Measurements from ENCODE around the gene ZNF488. TPM values are rescaled to one million over a fixed set of nuclear protein-coding genes. Genes with fewer than 3 reads are reported as not detected.

The ZNF488 gene
- total and polyA plus RNA-seq, 2 donors (not counting 1 experiment from before 2014, with no cell fraction given) = 0.07 TPM; not detected in 1

DNA sequence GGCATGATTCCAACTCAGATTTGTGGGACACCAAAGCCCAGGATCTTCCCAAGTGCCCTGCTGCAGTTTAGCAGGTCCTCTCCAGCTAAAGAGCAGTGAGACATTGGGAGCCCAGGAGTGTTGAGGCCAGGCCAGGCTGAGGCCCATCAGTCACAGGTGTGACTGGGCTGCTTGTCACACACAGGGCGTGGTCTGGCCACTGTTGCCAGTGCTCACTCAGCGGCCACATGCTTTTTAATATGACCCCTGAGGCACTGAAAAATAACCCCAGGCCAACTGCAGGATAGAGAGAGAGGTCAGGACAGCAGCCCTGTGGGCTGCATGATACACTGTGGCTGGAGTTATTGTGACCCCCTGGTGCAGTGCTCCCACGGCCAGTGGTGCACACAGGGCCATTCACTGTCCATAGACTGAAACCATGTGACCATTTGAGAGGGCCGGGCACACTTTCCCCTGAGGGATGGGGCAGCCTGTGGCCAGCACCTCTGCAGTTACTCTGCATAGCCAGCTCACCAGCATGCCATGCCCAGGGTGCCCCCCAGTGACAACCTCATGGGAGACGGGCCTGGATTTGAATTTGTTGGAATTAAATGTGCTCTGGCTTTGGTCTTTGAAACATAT lies 57.7 kb downstream of the ZNF488 start:
- H3K27me3 ChIP-seq (ENCODE audit: control insufficient read depth, insufficient read depth, low read length) = peaks cover 2% of the 10 kb centered on the region
- no peaks in the 10 kb centered on the region for H4K20me1 ChIP-seq (ENCODE audit: control insufficient read depth, extremely low read depth, insufficient read depth, low read length)
- no peak for DNase-seq (ENCODE audit: low read depth in 2 of 2)
- no peak overlapping the region for H3K27ac ChIP-seq (ENCODE audit: insufficient read depth, low read length)
- no peaks in the 10 kb centered on the region for H3K9me3 ChIP-seq (ENCODE audit: control insufficient read depth, insufficient read depth, low read depth, low read length)
- H3K4me2 ChIP-seq (ENCODE audit: extremely low read depth, insufficient read depth, low read length) = no peak overlapping the region
- no peak overlapping the region for H3K9ac ChIP-seq (ENCODE audit: insufficient read depth, low read length)
- H3K36me3 ChIP-seq (ENCODE audit: control insufficient read depth, insufficient read depth, low read length) = no peaks in the 10 kb centered on the region
- no peak for TF ChIP-seq EZH2 (IDR thresholded peaks at IDR 0.05; ENCODE audit: low read length, missing control alignments)
- TF ChIP-seq, protein P1, sequence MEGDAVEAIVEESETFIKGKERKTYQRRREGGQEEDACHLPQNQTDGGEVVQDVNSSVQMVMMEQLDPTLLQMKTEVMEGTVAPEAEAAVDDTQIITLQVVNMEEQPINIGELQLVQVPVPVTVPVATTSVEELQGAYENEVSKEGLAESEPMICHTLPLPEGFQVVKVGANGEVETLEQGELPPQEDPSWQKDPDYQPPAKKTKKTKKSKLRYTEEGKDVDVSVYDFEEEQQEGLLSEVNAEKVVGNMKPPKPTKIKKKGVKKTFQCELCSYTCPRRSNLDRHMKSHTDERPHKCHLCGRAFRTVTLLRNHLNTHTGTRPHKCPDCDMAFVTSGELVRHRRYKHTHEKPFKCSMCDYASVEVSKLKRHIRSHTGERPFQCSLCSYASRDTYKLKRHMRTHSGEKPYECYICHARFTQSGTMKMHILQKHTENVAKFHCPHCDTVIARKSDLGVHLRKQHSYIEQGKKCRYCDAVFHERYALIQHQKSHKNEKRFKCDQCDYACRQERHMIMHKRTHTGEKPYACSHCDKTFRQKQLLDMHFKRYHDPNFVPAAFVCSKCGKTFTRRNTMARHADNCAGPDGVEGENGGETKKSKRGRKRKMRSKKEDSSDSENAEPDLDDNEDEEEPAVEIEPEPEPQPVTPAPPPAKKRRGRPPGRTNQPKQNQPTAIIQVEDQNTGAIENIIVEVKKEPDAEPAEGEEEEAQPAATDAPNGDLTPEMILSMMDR (conservative IDR thresholded peaks at IDR 0.05 in 1 of 2, IDR thresholded peaks at IDR 0.05 in 1 of 2; ENCODE audit: low read depth in 1 of 2, low read length in 2 of 2) = no peak
- no peaks in the 10 kb centered on the region for H3K4me1 ChIP-seq (ENCODE audit: control insufficient read depth, extremely low read depth, insufficient read depth, low read length)
- H3K4me3 ChIP-seq (replicated peaks in 1 of 4; ENCODE audit: control extremely low read depth in 1 of 4, insufficient read depth in 1 of 4, low read depth in 3 of 4, low read length in 4 of 4) = no peak overlapping the region
- H3K79me2 ChIP-seq (ENCODE audit: control insufficient read depth, insufficient read depth, low read length) = no peaks in the 10 kb centered on the region
- no peak overlapping the region for H2AFZ ChIP-seq (ENCODE audit: low read length)

DNA sequence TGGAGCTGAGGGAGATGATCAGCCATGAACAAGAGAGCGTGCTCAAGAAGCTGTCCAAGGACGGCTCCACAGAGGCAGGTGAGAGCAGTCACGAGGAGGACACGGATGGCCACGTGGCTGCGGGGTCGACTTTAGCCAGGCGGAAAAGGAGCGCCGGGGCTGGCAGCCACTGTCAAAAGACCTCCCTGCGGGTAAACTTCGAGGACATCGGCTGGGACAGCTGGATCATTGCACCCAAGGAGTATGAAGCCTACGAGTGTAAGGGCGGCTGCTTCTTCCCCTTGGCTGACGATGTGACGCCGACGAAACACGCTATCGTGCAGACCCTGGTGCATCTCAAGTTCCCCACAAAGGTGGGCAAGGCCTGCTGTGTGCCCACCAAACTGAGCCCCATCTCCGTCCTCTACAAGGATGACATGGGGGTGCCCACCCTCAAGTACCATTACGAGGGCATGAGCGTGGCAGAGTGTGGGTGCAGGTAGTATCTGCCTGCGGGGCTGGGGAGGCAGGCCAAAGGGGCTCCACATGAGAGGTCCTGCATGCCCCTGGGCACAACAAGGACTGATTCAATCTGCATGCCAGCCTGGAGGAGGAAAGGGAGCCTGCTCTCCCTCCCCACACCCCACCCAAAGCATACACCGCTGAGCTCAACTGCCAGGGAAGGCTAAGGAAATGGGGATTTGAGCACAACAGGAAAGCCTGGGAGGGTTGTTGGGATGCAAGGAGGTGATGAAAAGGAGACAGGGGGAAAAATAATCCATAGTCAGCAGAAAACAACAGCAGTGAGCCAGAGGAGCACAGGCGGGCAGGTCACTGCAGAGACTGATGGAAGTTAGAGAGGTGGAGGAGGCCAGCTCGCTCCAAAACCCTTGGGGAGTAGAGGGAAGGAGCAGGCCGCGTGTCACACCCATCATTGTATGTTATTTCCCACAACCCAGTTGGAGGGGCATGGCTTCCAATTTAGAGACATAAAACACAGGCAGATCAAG lies 58.5 kb downstream of the ZNF488 start:
- Histone ChIP-seq H3K9ac (ENCODE audit: insufficient read depth, low read length) (no peak overlapping the region), H3K27ac (ENCODE audit: insufficient read depth, low read length) (no peak overlapping the region), H3K4me1 (ENCODE audit: control insufficient read depth, extremely low read depth, insufficient read depth, low read length) (no peaks in the 10 kb centered on the region), H3K9me3 (ENCODE audit: control insufficient read depth, insufficient read depth, low read depth, low read length) (no peaks in the 10 kb centered on the region), H3K4me3 (replicated peaks in 1 of 4; ENCODE audit: control extremely low read depth in 1 of 4, insufficient read depth in 1 of 4, low read depth in 3 of 4, low read length in 4 of 4) (no peak overlapping the region), H3K4me2 (ENCODE audit: extremely low read depth, insufficient read depth, low read length) (no peak overlapping the region), H3K27me3 (ENCODE audit: control insufficient read depth, insufficient read depth, low read length) (peaks cover 8% of the 10 kb centered on the region), H3K36me3 (ENCODE audit: control insufficient read depth, insufficient read depth, low read length) (no peaks in the 10 kb centered on the region), H2AFZ (ENCODE audit: low read length) (no peak overlapping the region), H4K20me1 (ENCODE audit: control insufficient read depth, extremely low read depth, insufficient read depth, low read length) (no peaks in the 10 kb centered on the region), H3K79me2 (ENCODE audit: control insufficient read depth, insufficient read depth, low read length) (no peaks in the 10 kb centered on the region)
- TF ChIP-seq EZH2 (IDR thresholded peaks at IDR 0.05; ENCODE audit: low read length, missing control alignments) = no peak
- TF ChIP-seq, protein P1 (conservative IDR thresholded peaks at IDR 0.05 in 1 of 2, IDR thresholded peaks at IDR 0.05 in 1 of 2; ENCODE audit: low read depth in 1 of 2, low read length in 2 of 2) = no peak
- DNase-seq (ENCODE audit: low read depth in 2 of 2) = no peak

GRCh38 chr10:47323636-47324296 lies 60.3 kb downstream of the ZNF488 start:
- no peaks in the 10 kb centered on the region for H4K20me1 ChIP-seq (ENCODE audit: control insufficient read depth, extremely low read depth, insufficient read depth, low read length)
- no peaks in the 10 kb centered on the region for H3K36me3 ChIP-seq (ENCODE audit: control insufficient read depth, insufficient read depth, low read length)
- no peak overlapping the region for H2AFZ ChIP-seq (ENCODE audit: low read length)
- no peak for TF ChIP-seq EZH2 (IDR thresholded peaks at IDR 0.05; ENCODE audit: low read length, missing control alignments)
- TF ChIP-seq, protein P1 (conservative IDR thresholded peaks at IDR 0.05 in 1 of 2, IDR thresholded peaks at IDR 0.05 in 1 of 2; ENCODE audit: low read depth in 1 of 2, low read length in 2 of 2) = no peak
- no peaks in the 10 kb centered on the region for H3K9me3 ChIP-seq (ENCODE audit: control insufficient read depth, insufficient read depth, low read depth, low read length)
- no peak for DNase-seq (ENCODE audit: low read depth in 2 of 2)
- no peak overlapping the region for H3K4me2 ChIP-seq (ENCODE audit: extremely low read depth, insufficient read depth, low read length)
- H3K4me3 ChIP-seq (replicated peaks in 1 of 4; ENCODE audit: control extremely low read depth in 1 of 4, insufficient read depth in 1 of 4, low read depth in 3 of 4, low read length in 4 of 4) = no peak overlapping the region
- no peaks in the 10 kb centered on the region for H3K79me2 ChIP-seq (ENCODE audit: control insufficient read depth, insufficient read depth, low read length)
- peaks cover 12% of the 10 kb centered on the region for H3K27me3 ChIP-seq (ENCODE audit: control insufficient read depth, insufficient read depth, low read length)
- no peak overlapping the region for H3K27ac ChIP-seq (ENCODE audit: insufficient read depth, low read length)
- no peak overlapping the region for H3K9ac ChIP-seq (ENCODE audit: insufficient read depth, low read length)
- no peaks in the 10 kb centered on the region for H3K4me1 ChIP-seq (ENCODE audit: control insufficient read depth, extremely low read depth, insufficient read depth, low read length)
